RKO (cell line): Measurements from ENCODE around the gene SAMD10.

ENCODE experiments used
- DNase-seq: peaks from one replicate; pipeline ENCODE4 v3.0.0-alpha.2; 2016; ENCODE audit warnings: low spot score

SAMD10 gene

DNA sequence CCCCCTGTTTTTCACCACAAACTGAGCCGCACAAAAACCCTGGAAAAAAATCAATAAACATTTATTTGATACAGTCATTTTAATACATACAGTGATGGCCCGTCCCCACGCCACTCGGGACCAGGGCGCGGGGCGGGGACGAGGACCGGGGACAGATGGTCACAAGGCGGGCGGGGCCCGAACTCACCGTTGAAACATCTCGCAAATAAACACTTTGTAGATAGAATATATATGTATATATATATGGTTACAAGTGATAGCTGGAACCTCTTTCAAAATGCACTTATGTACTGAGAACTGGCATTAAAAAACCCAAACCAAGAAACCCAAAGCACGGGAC lies 22.8 kb downstream of the SAMD10 start:
- DNase-seq, result peak; percentile 38

DNA sequence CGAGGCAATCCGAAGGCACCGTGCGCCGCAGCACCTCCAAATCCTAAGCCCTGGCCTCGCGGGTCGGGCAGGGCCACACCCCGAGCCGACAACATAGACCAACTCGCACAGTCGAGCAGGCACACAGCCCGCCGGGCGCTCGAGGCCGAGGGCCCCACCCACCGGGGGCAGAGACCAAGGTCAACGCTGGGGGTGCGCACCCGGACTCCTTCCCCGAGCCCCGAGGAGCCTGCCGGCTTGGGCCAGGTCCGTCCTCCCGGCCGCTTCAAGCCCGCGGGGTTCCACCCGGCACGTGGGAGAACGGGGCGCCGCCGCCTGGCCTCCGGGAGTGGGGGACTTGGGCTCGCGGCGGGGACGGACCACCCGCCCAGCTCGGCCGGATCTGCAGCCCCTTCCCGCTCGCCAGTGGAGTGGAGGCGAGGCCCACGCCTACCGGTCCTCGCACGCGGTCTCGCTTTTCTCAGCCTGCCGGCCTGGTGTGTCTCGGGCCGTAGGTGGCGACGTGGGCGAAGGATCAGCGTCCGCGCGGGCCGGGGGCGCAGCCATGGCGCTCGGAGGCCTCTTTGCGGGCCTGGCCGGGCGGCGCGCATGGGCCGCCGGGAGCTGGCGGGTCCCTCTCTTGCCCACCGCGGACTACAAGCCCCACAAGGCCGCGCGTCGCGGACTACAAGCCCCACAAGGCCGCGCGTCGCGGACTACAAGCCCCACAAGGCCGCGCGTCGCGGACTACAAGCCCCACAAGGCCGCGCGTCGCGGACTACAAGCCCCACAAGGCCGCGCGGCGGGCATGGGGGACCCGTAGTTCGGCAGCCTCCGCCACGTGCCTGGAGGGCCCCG lies 23.4 kb downstream of the SAMD10 start, which contains the start of gene UCKL1:
TSS of gene UCKL1 (minus strand) at position 590 of the 837 bp plus-strand sequence. CDS start at position 546, 44 bp downstream.
- peak; percentile 93 for DNase-seq

DNA sequence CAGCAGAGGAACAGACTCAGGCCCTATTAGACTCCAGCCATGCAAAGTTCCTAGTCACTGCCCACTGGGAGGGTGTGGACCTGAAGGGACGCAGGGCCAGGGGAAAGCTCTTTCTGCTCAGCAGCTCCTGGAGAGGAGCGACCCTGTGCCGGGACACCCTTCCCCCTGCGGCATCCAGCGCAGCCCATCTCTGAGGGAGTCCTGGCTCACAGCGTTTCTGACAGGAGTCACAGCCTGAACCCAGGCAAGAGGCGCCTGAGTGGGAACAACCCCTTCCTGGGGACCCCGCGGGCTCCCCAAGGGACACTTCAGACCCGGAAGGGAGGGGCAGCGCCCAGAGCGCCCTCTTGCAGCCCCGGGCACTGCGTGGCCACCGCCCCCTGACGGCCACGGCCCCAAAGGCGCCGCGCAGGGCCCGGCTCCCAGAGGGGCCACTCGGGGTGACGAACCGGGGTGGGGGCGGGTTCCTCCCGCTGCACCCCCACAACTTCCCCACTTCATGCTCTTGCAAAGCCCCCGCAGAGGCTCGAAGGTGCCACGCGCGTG lies 24.1 kb downstream of the SAMD10 start:
- peak; percentile 72 for DNase-seq

DNA sequence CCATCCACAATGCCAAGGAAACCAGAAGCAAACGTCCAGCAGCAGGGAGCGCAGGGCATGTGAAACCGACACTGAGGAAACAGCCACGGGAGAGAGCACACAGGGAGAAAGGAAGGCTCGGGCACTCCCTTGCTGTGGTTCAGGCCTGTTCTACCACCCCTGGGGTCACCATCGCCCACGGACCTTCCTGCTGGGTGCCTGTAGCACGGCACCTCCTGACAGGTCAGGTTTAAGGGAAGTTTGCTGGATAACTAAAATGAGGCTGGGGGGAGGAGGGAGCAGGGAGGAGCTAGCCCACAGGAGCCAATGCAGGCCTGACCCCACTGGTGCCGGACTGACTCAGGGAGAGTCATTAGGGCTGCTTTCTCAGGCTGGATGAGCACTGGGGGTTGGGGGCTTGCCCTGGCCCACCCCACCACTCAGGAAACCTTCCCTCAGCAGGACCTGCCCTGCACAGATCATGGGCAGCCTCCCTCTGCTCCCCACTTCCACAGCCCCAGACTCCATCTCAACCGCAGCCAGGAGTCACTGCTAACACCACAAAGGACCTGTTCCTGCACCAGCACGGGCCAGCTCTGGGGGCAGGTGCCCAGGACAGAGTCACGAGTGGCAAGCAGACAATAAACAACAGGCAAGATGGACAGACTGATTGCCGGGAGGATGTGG lies 25.5 kb downstream of the SAMD10 start:
- no peak for DNase-seq

DNA sequence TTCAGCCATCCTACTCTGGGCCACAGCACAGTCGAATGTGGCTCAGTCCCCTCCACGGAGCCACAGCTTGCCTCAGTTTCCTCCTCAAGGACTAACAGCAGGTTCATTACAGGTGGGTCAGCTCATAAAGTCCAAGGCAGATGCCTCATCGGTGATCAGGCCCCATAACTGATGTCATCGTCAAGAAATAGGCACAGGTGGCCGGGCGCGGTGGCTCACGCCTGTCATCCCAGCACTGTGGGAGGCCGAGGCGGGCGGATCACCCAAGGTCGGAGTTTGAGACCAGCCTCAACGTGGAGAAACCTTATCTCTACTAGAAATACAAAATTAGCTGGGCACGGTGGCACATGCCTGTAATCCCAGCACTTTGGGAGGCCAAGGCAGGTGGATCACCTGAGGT lies 26.7 kb downstream of the SAMD10 start:
- DNase-seq, result no peak

DNA sequence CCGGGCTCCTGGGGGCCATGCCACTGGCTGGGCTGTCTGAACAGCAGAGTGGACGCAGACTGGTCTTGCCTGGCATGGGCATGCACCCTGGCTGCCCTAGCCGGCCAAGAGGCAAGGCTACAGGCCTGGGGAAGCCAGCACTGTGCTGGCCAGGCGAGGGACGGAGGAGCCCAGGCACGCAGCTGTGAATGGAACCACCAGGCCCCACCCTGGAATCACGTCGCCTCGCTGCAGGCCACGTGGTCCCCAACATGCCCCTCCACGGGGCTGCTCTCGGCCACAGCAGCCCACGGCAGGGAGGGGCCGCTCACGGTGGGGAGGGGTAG lies 27.3 kb downstream of the SAMD10 start:
- DNase-seq, result no peak

DNA sequence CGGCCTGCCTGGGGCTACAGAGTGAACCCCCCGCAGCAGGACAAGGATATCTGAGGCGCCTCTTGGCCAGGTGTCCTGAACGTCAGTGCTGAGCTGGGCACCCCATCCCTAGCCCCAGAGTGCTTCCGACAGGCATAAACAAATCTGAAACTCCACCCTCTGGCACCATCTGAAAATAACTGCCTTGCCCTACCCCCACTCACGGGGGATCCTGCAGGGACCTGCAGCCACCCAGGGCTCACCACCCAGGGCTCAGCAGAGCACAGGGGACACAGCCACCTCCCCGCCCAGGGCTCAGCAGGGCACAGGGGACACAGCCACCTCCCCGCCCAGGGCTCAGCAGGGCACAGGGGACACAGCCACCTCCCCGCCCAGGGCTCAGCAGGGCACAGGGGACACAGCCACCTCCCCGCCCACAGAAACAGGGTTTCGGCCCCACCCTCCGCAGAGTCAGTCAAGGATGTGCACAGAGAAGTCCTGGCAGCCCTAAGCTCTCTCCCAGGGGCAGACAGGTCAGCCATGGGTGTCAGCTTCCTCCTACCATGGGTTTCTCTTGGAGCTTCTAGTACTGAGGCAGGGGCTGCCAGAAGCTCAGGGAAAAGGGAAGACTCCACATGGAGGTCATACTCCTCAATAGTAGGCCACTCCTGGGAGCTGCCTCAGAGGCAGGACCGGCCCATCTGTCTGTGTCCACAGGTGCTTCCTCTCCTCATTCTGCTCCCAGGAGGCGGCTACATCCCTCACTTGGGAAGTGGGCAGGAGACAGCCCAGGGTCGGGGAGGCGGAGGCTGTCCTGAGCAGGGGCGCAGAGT lies 27.8 kb downstream of the SAMD10 start:
- no peak for DNase-seq

DNA sequence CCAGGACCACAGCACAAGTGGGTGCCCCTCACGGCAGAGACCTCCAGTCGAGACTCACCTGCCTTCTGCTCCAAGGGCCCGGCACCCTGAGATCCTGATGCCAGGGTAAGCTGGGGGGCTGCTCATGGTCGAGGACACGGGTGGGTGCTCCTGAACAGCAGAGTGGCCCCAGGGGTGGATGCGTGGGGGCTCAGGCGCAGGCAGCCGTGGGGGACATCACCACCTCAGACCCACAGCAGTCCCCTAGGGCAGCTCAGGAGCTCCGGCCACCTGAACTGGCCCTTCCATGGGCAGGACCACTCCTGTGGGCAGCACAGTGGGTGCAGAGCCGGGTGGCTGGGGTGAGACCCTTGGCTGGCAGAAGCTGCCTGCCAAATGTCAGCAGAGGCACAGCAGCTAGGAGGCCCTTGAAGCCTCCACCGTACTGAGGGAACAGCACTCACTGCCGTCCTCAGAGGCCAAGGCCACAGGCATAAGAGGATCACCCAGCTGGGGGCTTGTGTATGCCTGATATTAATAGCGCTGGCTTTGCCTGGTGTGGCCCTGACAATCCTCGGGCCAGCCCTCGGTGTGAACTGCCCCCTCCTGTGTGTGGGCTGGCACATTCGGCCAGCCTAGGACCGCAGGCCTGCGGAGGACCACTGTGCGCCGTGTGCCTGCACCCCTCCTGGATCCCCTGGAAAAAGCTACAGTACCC lies 28.6 kb downstream of the SAMD10 start:
- DNase-seq, result no peak

DNA sequence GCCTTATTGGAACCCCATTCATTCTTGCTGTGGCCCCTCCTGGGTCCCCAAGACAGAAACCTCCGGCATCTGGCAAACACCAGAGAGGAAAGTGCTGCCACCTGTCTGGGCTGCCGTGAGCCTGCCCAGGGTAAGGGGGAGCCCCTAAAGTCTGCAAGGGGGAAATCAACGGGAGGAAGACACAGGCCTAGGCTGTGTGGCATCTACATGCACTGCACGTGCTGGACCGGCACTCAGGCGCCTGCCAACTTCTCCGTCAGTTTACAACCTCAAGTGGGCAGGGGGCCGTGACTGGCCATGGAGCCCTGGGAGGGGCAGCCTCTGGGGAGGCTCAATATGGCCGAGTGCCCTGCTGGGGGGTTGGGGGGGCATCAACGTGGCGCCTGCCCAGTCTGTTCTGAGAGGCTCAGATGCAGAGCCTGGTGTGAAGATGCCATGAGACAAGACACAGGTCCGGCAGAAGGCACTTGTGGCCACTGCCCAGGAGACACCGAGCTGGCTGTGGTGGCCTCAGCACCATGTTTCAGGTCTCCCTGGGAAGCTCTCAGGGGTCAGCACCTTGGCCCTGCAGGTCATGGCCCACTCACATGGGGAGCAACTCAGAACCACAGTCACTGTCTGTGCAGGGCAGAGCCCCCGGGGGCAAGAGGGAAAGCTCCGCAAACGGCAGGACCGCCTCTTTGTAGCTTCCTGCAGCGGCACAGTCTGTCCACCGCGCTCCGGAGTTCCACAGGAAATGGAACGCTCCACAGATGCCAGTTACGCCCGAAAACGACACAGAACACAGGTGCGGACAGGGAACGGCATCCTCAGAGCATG lies 31.6 kb downstream of the SAMD10 start:
- DNase-seq, result no peak

DNA sequence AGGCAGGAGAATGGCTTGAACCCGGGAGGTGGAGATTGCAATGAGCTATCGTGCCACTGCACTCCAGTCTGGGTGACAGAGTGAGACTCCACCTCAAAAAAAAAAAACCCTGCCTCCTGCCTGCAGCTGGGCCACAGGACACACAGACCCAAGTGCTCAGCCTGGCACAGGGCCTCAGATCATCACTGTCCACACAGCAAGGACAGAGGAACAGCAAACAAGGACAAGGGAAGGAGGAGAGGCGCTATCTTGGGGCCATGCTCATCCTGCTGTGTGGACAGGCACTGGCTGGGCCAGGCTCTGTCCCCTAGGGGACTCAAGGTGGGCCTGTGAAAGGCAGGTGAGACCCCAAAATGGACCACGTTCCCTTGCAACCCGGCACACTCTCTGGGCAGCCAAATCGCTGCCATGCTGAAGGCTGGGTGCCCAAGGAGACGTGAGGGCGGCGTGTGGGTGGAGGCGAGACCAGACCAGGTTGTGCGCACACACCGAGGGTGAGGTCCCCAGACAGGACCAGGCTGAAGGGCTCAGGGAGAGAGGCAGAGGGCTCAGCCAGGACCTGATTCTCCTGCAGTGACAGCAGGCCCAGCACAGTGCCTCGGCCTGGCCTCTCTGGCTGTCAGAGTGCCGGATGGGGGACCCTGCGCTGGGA lies 32.3 kb downstream of the SAMD10 start:
- no peak for DNase-seq

DNA sequence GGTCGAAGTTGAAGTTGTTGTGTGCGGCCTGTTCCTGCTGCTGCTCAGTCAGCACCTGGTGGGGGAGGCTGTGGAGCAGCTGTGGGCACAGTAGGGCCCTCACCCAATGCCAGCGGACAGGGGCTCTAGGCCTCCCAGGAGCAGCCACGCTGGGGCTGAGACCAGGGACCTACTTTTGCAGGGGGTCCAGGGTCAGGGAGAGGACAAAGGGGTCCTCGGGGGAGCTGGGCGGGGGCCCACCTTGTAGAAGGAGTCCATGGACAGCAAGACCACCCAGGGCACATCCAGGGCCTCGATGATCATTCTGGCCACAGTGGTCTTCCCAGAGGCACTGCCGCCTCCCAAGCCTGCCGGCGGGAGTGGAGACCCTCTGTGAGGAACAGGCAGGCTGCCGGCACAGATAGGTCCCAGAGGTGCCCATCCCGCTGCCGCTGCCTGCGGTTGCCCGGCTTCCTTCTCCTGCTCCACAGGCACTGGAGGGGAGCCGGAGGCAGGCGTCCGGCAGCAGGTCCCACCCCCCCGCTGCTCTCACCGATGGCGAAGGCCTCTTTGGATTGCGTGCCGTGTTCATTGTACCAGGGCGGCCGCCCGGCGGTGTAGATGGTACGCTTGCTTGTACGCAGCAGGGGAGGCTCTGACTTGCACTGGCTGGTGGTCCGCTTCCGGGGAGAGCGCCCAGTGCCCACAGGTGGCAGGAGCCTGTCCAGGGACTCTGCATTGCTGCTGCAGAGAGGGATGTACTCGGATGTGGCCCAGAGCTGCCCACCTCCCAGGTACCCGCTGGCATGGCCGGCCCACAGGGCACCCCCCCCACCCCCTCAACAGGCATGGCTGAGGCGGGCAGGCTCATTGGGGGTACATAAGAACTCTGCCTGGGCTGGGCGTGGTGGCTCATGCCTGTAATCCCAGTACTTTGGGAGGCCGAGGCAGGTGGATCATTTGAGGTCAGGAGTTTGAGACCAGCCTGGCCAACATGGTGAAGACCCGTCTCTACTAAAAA lies 33.2 kb downstream of the SAMD10 start:
- DNase-seq, result no peak

DNA sequence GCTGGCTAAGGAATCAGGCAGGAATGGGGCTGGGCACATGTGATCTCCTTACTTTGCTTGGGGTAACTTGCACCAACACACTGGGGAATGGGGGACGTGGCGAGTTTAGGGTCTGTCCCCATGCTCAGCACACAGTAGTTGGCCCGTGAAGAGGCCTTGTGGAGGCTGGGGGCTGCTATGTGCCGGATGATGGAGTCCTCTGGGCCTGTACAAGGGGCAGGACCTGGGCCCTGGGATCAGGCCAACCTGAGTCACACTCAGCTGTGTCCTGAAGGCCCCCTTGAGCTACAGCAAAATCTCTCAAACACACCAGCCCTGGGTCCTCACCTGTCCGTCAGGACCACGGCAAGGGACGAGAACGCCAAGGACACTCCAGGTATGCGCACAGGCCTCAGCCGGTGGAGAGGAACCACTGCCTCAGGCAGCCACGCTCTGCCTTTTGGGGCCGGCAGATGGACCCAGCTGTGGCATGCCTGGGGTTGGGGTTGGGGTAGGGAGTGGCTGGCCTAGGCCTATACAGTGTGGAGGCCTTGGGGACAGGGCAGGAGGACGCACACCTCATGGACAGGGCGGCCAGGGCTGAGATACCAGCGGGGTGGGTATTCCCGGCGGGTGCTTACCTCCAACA lies 34.3 kb downstream of the SAMD10 start:
- no peak for DNase-seq

DNA sequence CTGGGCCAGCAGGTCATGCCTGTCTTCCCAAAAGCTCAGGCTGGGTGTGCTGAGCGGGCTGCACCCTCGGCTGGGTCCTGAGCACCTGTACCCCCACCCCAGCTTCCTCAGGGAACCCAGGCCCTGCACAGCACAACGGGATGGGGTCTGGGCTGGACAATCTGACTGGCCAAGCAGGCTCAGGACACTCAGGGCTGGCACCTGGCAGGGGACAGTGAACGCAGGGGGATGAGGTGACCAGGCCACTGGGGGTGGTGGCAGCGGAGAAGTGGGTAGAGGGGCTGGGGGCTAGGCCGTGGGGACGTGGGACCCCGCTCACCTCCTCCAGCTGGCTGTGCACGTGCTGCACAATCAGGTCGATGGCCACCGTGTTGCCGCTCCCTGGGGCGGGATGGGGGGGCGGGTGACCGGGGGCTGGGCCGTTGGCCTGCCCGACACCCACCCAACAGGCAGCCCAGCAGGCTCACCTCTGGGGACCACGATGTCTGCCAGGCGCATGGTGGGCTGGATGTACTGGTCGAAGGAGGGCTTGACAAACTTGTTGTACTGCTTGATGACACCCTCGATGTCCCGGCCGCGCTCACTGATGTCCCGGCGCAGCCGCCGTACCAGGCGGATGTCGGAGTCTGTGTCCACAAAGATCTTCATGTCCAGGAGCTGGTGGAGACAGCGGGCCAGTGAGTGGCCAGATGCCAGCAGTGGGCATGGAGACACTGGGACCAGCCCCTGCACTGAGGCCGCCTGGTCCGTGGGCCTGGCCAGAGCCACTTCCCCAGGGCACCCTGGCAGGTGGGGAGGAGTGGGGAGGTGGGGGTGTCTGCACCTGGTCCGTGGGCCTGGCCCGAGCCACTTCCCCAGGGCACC lies 35.1 kb downstream of the SAMD10 start:
- DNase-seq, result no peak

DNA sequence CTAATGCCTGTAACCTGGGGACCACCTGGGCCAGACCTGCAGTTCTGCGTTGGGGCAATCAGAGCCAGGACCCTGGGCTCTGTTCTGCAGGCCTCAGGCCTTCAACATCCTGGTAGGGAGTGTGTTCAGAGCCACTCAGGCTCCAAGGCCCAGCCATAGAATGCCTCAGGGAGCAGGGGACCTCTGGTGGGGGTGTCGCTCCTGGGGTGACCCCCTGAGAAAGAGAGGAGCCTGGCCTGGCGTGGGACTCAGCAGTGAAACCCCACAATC lies 35.7 kb downstream of the SAMD10 start:
- DNase-seq, result no peak

DNA sequence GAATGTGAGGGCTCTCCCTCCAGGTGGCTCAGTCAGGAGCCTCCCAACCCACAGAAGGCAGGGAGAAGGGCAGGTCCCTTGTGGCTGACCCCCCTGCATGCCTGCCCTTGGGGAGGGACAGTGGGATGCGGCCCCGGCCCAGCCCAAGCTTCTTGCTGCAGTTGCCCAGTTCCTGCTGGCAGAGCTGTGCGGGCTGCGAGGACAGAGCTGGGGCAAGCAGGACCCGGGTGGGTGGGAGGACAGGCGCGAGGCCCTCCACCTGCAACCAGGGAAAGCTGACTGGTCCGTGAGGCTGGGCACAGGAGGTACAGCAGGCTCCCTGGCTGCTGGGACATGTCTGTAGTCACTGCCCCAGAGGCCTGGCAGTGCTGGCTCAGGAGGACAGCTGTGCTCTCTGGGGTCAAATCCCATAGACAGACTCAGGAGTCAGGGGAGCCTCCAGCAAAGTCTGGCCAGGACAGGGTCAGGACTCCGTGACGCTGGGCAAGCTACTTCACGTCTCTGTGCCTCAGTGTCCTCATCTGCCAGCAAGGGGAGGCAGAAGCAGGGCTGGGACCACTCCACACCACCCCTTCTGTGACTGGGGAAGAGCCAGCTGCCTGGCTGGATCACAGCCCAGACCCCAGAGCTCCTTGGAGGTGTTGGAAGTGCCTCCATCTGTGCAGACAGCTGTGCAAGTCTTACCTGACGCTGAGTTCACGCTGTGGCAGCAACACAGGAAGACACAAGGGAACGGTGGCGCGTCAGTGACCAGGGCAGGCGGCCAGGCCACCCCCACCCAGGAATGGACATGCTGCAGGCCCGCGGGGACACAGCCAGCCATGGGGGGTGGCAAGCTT lies 36.3 kb downstream of the SAMD10 start:
- no peak for DNase-seq

DNA sequence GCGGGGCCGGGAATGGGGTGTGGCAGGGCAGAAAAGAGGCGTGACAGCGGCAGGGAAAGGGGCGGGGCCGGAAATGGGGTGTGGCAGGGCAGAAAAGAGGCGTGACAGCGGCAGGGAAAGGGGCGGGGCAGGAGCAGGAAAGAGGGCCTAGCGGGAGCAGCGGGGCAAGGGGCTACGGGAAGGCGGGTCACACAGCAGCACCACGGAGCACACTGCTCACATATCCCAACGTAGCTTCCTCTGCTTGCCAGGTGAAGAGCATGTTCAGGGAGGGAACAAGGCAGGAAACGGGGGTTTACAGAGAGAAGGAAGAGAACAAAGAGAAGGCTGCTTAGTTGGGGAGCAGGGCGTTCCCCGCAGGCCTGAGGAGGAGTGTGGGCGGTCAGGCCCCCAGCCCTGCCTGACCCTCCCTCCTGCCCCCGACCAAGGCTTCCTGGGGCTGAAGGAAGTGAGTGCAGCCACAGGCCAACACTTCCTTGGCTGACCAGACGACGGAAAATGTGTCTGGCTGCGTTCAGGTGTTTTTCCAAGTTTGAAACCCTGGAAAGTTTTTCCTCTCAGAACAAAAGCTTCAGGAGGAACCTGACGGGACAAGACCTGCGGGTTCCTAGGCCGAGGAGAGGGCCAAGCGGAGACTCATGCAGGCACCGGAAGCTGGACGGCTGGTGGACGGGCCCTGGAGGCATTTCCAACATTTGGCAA lies 37.0 kb downstream of the SAMD10 start:
- peak; percentile 47 for DNase-seq
